Neural progenitor cell (in vitro differentiated cells): Measurements from ENCODE around the gene C4BPB. TPM values are rescaled to one million over a fixed set of nuclear protein-coding genes. Genes with fewer than 3 reads are reported as not detected.

ENCODE experiments used
- DNase-seq: peaks from one replicate; pipeline ENCODE4 v3.0.0-alpha.2; 2016; ENCODE audit warnings: low spot score
- H2AFZ ChIP-seq: fragments of 200-600 bp; sonication (generic); replicated peaks from 2 replicates; pipeline ENCODE4 v1.6.1; 2016; ENCODE audit warnings: antibody characterized with exemption
- H3F3A ChIP-seq: fragments of 200-600 bp; sonication (generic); 2 replicates; pipeline ENCODE4 v1.6.1; 2016; ENCODE audit warnings: antibody characterized with exemption, low read depth
- H3K27ac ChIP-seq: fragments of 200-600 bp; sonication (generic); 2 replicates; pipeline ENCODE4 v1.5.1; 2016; ENCODE audit warnings: mild to moderate bottlenecking
- H3K27me3 ChIP-seq: fragments of 200-600 bp; sonication (generic); 2 replicates; pipeline ENCODE4 v1.6.1; 2016; ENCODE audit warnings: mild to moderate bottlenecking, moderate library complexity
- H3K36me3 ChIP-seq: fragments of 200-600 bp; sonication (generic); 2 replicates; pipeline ENCODE4 v1.5.1; 2016
- H3K4me1 ChIP-seq: fragments of 200-600 bp; sonication (generic); 2 replicates; pipeline ENCODE4 v1.6.1; 2016; ENCODE audit warnings: mixed run types
- H3K4me2 ChIP-seq: fragments of 200-600 bp; sonication (generic); 2 replicates; pipeline ENCODE4 v1.6.1; 2016
- H3K4me3 ChIP-seq: fragments of 200-600 bp; sonication (generic); 2 replicates; pipeline ENCODE4 v1.5.1; 2016
- H3K79me2 ChIP-seq: fragments of 200-600 bp; sonication (generic); 2 replicates; pipeline ENCODE4 v1.6.1; 2016; ENCODE audit warnings: low read depth
- H3K9ac ChIP-seq: fragments of 200-600 bp; sonication (generic); 2 replicates; pipeline ENCODE4 v1.6.1; 2016
- H3K9me3 ChIP-seq: fragments of 200-600 bp; sonication (generic); 2 replicates; pipeline ENCODE4 v1.5.1; 2016; ENCODE audit warnings: low read depth
- H4K20me1 ChIP-seq: fragments of 200-600 bp; sonication (generic); 2 replicates; pipeline ENCODE4 v1.6.1; 2016; ENCODE audit warnings: low read depth
- H3K27ac Mint-ChIP-seq: 3 replicates; pipeline ENCODE4 v1.8.0; 2021; ENCODE audit warnings: mixed read lengths
- H3K27me3 Mint-ChIP-seq: 2 replicates; pipeline ENCODE4 v1.8.0; 2022; ENCODE audit warnings: low read depth, mild to moderate bottlenecking, inconsistent platforms, moderate library complexity, mixed read lengths; ENCODE audit not compliant: insufficient read depth
- H3K36me3 Mint-ChIP-seq: 3 replicates; pipeline ENCODE4 v1.8.0; 2021; ENCODE audit warnings: mixed read lengths
- H3K4me1 Mint-ChIP-seq: 3 replicates; pipeline ENCODE4 v1.8.0; 2021; ENCODE audit warnings: mixed read lengths
- H3K4me3 Mint-ChIP-seq: 3 replicates; pipeline ENCODE4 v1.8.0; 2021; ENCODE audit warnings: mild to moderate bottlenecking, moderate library complexity, mixed read lengths
- H3K9me3 Mint-ChIP-seq: 3 replicates; pipeline ENCODE4 v1.8.0; 2020; ENCODE audit warnings: mixed read lengths
- EZH2 ChIP-seq: fragments of 200-600 bp; sonication (generic); IDR thresholded peaks from 2 replicates; pipeline ENCODE4 v1.6.1; 2017; ENCODE audit warnings: antibody characterized with exemption, mild to moderate bottlenecking, moderate library complexity
- EZH2phosphoT487 ChIP-seq: fragments of 200-600 bp; sonication (generic); IDR thresholded peaks from 2 replicates; pipeline ENCODE4 v1.6.1; 2017; ENCODE audit warnings: antibody characterized with exemption
- total RNA-seq: library from RNA; depleted of rRNA; stranded (reverse); fragments of >200 nt; gene quantifications from 2 replicates; pipeline ENCODE4 v1.2.3, GENCODE V29; 2015; ENCODE audit warnings: low replicate concordance
- TF ChIP-seq, protein P1 (sequence below): fragments of 200-600 bp; sonication (generic); IDR thresholded peaks from 2 replicates; pipeline ENCODE4 v1.5.1; 2017; ENCODE audit warnings: antibody characterized with exemption, mild to moderate bottlenecking

The C4BPB gene
- total RNA-seq, 1 donor from 2014 or later: not detected

DNA sequence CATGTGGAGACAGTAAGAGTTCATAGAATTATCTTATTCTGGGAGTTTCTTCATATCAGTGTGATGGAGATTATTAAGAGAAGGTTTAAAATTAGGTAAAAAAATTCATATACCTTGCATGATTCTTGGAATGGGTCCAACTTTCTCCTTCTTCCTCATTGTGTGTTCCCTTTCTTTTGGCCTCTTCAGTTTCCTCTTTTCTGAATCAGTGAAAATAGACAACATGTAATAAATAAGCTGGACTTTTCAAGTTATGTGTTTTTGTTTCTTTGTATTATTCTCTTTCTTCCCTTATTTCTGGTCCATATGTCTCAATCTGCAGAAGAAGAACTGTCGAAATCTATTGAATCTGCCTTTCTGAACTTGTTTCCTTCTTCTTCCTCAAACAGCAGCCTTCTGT lies 45.9 kb downstream of the C4BPB start:
- Histone ChIP-seq H3F3A (no peaks in the 10 kb centered on the region), H4K20me1 (no peaks in the 10 kb centered on the region), H3K27me3 (no peaks in the 10 kb centered on the region), H3K27ac (no peak overlapping the region), H3K4me2 (no peak overlapping the region), H2AFZ (no peak overlapping the region), H3K9me3 (no peaks in the 10 kb centered on the region), H3K4me3 (no peak overlapping the region), H3K36me3 (no peaks in the 10 kb centered on the region), H3K4me1 (no peaks in the 10 kb centered on the region), H3K79me2 (no peaks in the 10 kb centered on the region), H3K9ac (no peak overlapping the region)
- peaks cover 8% of the 10 kb centered on the region for H3K9me3 Mint-ChIP-seq
- TF ChIP-seq EZH2 (no peak), EZH2phosphoT487 (no peak)
- TF ChIP-seq, protein P1, sequence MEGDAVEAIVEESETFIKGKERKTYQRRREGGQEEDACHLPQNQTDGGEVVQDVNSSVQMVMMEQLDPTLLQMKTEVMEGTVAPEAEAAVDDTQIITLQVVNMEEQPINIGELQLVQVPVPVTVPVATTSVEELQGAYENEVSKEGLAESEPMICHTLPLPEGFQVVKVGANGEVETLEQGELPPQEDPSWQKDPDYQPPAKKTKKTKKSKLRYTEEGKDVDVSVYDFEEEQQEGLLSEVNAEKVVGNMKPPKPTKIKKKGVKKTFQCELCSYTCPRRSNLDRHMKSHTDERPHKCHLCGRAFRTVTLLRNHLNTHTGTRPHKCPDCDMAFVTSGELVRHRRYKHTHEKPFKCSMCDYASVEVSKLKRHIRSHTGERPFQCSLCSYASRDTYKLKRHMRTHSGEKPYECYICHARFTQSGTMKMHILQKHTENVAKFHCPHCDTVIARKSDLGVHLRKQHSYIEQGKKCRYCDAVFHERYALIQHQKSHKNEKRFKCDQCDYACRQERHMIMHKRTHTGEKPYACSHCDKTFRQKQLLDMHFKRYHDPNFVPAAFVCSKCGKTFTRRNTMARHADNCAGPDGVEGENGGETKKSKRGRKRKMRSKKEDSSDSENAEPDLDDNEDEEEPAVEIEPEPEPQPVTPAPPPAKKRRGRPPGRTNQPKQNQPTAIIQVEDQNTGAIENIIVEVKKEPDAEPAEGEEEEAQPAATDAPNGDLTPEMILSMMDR: no peak
- no peaks in the 10 kb centered on the region for H3K4me1 Mint-ChIP-seq
- peaks cover 3% of the 10 kb centered on the region for H3K27me3 Mint-ChIP-seq
- no peak for DNase-seq
- no peak overlapping the region for H3K27ac Mint-ChIP-seq
- no peaks in the 10 kb centered on the region for H3K36me3 Mint-ChIP-seq
- no peak overlapping the region for H3K4me3 Mint-ChIP-seq

DNA sequence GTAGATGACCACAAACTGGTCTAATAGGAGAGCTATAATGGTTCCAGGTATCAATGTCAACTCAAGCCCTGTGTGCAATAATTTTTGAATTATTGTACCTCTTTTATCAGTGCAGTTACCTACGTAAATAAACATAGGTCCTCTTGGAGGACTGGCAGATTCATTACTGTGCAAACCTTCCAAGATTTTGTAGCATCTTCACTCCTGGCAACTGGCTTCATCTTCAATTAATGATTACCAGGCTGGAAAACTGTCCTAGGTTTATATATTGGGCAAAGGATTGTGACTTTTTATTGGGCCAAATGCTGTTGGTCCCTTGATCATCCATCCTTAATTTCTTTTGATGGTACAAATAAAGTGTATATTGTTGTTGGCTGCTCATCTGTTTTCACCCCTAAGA lies 51.0 kb downstream of the C4BPB start:
- TF ChIP-seq EZH2: no peak
- TF ChIP-seq, protein P1: no peak
- TF ChIP-seq EZH2phosphoT487: no peak
- H3K36me3 Mint-ChIP-seq: no peaks in the 10 kb centered on the region
- Histone ChIP-seq H3K27me3 (no peaks in the 10 kb centered on the region), H3K4me1 (no peaks in the 10 kb centered on the region), H3K9ac (no peak overlapping the region), H3K4me2 (no peak overlapping the region), H4K20me1 (no peaks in the 10 kb centered on the region), H3K4me3 (no peak overlapping the region), H3K27ac (no peak overlapping the region), H3F3A (no peaks in the 10 kb centered on the region), H3K9me3 (no peaks in the 10 kb centered on the region), H2AFZ (no peak overlapping the region), H3K79me2 (no peaks in the 10 kb centered on the region), H3K36me3 (no peaks in the 10 kb centered on the region)
- no peaks in the 10 kb centered on the region for H3K27me3 Mint-ChIP-seq
- H3K4me3 Mint-ChIP-seq: no peak overlapping the region
- no peaks in the 10 kb centered on the region for H3K4me1 Mint-ChIP-seq
- no peaks in the 10 kb centered on the region for H3K9me3 Mint-ChIP-seq
- H3K27ac Mint-ChIP-seq: no peak overlapping the region
- DNase-seq: no peak

DNA sequence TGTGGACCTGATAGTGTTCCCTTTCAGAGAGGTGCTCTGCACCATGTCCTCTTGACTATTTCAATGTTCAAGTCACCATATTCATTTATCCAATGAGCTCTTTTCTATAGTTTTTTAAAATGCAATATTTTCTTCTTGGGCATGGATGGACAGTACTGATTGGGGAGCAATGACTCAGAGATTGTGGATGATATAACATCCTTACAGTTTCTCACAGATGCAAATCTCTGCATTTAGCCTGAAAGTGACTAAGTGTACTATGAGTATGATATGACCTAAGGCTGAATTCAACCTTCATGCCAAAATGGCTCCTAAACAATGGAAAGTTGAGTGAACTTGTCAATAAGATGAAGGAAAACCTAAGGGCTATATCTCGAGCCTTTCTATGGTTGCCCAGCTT lies 51.9 kb downstream of the C4BPB start:
- Histone ChIP-seq H3K36me3 (no peaks in the 10 kb centered on the region), H3K27ac (no peak overlapping the region), H3F3A (no peaks in the 10 kb centered on the region), H3K79me2 (no peaks in the 10 kb centered on the region), H3K9ac (no peak overlapping the region), H3K4me3 (no peak overlapping the region), H3K27me3 (no peaks in the 10 kb centered on the region), H3K9me3 (no peaks in the 10 kb centered on the region), H3K4me1 (no peaks in the 10 kb centered on the region), H3K4me2 (no peak overlapping the region), H4K20me1 (no peaks in the 10 kb centered on the region), H2AFZ (no peak overlapping the region)
- DNase-seq: no peak
- no peaks in the 10 kb centered on the region for H3K36me3 Mint-ChIP-seq
- TF ChIP-seq EZH2 (no peak), EZH2phosphoT487 (no peak)
- TF ChIP-seq, protein P1: no peak
- H3K27me3 Mint-ChIP-seq: no peaks in the 10 kb centered on the region
- H3K4me3 Mint-ChIP-seq: no peak overlapping the region
- no peaks in the 10 kb centered on the region for H3K4me1 Mint-ChIP-seq
- H3K27ac Mint-ChIP-seq: no peak overlapping the region
- no peaks in the 10 kb centered on the region for H3K9me3 Mint-ChIP-seq
